Measurements from ENCODE around the gene ACSM6.
"Not testable (repeated sequence)": the region's sequence is repeated elsewhere in the genome, so short reads cannot be mapped to it uniquely, and the experiment has no call there.

The ACSM6 gene, protein sequence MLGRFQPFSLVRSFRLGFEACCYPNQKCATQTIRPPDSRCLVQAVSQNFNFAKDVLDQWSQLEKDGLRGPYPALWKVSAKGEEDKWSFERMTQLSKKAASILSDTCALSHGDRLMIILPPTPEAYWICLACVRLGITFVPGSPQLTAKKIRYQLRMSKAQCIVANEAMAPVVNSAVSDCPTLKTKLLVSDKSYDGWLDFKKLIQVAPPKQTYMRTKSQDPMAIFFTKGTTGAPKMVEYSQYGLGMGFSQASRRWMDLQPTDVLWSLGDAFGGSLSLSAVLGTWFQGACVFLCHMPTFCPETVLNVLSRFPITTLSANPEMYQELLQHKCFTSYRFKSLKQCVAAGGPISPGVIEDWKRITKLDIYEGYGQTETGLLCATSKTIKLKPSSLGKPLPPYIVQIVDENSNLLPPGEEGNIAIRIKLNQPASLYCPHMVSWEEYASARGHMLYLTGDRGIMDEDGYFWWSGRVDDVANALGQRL

DNA sequence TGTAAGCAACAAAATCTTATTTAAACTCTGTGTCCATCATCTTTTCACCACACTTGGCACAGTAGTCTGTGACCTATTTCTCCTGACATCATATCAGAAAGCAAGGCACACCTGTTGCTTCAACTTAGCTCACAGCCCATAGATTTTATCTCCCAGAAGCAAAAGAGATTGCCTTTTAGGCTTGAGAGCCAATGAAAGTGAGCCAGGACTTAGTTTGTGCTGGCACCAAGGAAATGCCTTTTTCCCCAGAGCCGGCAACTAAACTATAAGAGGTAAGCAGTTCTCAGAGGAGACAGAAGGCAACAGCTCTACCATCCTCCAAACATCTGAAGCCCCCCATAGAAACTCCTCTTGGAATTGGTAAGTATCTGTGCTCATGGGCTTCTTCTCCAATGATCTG is at the start of gene ACSM6:
ACSM6 (plus strand) TSS at position 295 of the 400 bp plus-strand sequence. CDS start 248 bp downstream, outside the sequence.
- no peak for DNase-seq

DNA sequence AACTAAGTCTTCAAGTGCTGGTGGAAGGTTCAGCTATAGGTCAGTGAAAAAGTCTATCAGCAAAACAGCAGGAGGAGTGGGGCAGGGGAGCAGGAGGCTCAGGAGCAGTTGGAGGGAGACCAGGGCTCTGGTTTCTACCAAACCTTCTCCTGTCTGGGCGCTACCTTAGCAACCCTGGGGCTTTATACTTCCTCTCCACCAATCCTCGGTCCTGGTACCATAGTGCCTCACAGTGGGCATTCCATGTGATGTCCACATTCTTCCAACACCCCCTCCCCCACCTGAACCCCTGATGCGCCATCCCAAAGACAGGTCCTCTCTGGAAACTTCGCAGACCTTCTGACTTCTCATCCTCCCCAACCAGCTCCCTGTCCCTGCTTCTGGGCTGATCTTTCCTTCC is 25.3 kb upstream of the ACSM6 start:
- DNase-seq: no peak

DNA sequence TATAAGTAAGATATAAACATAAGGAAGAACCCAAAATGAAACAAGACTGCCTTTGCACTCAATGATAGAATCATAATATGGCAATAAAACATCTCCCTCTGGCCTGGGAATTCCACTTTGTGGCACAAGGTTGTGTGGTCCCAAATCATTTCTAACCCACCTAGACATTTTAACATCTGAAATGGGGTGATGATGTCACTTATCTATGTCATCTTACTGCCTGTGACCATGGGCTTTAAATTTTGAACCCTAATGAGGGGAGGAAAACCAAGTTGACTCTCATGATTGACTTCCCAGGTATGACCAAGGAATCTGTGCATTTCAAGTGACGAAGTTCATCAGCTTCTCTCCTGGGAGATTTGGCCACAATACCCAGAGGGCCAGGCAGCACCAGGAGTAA is 24.5 kb upstream of the ACSM6 start:
- DNase-seq: no peak

DNA sequence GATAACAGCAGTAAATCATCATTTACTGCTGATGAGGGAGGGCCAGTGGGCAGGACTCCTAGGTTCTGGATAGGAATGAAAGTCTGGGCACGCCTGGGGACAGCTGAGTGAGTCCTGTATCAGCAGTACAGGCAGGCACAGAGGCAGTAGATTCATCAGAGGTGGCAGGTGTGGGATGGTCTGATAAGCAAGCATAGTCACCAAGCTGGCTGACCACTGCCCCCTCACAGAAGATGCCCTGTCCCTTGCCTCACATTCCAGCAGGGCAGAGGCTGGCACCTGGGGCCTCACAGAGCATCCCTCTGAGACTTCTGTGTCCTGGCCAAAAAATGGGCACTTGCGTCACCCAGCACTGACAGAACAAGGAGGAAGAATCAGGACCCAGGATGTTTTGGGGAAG is 23.2 kb upstream of the ACSM6 start:
- no peak for DNase-seq

DNA sequence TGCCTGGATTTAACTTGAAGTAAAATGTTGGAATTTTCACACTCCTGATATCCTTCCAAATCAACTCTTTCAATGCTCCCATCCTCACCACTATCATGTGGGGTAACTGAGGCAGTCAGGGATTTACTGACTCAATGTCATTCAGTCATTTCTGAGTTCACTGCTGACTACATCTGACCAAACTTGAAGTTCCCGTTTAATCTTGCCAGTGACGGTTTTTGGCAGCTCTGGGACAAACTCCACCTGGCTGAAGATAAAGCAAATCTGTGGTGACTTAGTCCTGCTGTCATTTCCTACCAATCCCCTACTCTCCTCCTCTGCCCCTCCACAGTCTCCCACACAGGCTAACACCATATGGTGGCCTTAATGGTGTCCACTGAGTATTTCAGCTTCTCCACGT is 22.7 kb upstream of the ACSM6 start:
- DNase-seq: no peak

DNA sequence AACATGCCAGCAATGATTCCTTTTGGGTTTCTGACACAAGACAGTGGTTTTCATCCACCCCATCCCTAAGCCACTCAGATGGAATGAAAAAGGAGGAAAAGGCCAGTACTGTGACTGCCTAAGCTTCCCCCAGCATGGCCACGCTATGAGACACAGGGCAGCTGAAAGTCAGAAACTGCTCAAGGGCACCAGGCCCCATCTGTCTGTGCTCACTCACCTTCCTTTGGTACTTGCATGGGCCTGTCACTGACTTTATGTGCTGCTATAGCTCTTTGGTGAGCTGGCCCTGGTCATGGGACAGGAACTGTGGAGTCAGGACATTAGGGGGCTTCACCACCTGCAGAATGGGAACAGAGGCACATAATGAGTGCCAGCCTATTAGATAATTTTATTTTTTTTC is 21.2 kb upstream of the ACSM6 start:
- DNase-seq: no peak

DNA sequence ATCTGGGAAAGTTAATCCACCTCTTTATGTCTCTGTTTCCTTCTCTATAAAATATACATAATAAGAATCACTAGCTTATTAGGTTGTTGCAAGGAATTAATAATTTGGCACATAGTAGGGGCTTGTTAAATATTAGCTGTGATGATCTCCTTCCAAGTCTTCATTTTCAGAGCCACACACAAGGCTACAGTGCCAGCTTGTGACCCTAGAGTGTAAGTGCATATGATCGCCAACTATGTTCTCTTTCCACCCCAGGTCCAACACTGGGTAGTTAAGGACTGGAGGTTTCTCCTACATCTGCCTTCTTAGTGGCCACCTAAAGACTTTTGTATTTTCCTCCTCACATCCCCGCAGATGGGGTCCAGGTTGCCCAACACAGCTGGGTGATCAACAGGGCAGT is 17.9 kb upstream of the ACSM6 start:
- no peak for DNase-seq

DNA sequence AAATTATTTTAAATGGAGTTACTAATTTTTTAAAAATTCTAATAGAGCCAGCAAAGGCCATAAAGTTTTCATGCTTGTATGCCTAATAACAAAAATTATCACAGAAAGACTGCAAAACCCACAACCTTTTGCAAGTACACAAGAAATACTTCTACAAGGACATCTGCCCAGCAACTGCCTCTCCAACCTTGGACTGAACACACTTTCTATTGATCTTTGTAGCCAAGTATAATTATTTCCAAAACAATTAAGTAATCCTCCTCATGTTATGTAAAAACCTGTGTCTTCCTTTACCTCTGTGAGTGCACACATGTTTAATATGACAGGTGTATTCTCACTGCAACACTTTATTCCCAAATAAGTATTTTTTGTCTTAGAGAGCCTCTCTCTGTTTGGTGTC is 16.6 kb upstream of the ACSM6 start:
- no peak for DNase-seq

DNA sequence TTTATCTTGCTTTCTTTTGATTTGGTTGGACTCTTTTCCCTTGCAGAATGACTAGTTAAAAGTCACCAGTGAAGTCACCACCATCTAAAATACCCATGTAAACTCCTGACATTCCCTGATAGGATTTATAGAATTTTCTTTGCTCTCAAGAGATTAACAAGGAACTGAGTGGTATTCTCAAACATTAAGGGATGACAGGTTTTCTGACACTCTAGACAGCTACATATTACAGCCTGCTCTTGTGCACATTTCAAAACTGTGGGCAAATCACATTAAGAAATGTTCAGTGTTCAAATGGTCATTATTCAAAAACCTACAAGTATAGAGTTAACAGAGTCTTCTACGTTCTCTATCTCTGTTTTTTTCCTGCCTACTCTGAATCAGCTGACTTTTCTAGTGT is 15.8 kb upstream of the ACSM6 start:
- no peak for DNase-seq

DNA sequence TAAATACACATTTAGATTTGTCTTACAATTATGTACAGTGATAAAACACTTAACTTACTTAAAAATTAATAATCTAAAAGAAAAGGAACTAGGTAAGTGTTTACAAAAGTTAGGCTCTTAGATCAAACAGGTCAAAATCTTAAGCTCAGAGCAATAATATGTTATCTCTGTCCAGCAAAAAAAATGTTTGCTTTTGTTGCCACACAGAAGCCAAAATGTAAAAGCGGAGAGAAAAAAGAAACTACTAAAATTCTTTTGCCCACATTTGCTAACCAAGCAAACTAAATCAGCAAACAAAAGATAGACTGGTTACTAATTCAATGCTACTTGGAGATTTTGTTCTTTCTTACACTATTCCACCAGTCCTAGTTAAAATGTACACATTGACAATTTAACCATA is 15.2 kb upstream of the ACSM6 start:
- no peak for DNase-seq

DNA sequence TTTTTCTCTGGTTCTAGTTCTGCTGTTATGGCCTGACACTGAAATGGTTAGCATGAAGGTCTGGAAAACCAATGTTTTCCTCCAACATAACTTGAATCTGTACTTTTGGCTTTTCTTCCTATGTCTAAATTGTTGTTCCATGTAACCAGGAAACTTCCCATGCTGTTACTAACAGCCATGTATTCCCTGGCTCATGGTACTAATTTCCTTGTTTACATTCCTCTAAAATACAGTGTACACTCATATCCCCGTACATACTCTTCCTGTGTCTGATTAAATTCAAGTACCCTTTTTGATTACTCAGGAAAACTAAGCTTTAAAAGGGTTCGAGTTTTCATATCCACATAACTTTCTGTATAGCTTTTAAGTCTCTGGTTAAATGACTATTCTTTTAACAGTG is 12.3 kb upstream of the ACSM6 start:
- no peak for DNase-seq

DNA sequence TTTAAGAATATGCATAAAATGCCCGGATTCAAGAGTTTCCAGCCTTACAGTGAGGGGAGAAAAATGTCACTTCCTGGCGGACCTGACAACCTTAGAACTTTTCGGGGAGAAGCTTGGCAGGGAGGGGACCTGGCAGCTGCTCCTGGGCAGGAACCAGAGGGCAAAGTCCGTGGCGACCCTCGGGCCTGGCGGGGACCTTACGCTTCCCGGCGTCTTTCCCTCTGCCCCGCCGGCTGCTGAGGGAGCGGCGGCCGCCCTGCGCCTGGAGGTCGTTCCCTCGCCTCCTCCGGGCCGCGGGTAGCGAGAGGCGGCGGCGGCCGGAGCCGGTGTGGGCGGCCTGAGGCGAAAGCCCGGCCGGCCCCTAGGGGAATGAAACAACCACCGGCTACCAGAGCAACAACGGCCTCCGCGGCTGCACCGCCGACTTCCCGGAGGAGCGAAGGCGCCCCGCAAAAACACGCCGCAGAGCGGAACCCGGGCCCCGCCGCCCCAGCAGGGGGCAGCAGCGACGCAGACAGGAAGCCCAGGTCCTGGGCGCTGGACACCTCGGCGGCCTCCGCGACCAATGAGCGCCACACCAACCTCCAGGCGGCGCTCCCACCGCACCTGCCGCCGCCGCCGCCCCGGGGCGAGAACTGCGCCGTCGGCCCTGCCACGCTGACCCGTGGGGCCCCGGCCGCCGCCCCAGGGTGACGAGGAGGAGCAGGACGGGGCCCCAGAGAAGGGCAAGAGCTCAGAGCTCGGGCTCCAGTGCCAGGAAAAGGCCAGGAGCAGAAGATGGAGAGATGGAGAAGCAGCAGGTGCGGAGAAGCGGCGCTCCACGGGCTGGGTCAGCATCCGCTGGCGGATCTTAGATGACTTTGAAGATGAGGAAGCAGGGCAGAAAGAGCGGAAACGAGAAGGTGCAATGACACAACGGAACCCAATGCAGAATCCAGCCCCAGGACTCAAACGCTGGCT is 10.5 kb upstream of the ACSM6 start:
- peak; percentile 90 for DNase-seq

DNA sequence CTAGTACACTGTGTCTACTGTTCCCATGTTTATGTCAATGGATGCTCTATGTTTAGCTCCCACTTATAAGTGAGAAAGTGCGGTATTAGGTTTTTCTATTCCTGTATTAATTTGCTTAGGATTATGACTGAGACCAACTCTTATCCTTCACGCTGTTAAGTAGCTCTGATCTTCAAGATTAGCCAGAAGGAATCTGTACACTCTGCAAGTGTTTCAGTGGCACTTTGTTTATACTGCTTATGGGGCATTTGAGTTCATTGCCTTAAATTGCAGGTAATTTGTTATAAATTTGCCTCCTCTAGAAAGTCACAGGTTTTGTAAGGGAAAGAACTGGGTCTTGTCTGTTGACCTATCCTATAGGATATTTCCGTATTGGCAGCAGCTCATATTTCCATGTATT is 6.4 kb upstream of the ACSM6 start:
- DNase-seq: no peak

DNA sequence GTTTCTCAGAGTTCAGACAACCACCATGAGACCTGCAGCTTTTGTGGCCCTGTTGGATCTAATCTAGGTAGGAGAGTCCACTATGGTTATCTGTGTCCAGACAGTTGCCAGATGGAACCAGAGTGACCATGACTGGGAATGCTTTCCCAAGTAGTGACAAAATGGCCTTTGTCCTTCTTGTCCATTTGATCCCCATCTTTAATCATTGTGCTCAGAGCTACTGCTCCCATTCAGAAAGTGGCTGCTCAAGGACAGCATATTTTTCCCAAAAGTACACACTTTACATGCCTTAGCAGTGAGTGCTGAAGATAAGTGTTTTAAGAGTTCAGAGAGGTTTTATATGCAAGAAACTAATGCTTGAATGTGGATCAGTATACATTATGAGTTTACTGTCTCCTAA is 5.4 kb upstream of the ACSM6 start:
- DNase-seq: no peak

DNA sequence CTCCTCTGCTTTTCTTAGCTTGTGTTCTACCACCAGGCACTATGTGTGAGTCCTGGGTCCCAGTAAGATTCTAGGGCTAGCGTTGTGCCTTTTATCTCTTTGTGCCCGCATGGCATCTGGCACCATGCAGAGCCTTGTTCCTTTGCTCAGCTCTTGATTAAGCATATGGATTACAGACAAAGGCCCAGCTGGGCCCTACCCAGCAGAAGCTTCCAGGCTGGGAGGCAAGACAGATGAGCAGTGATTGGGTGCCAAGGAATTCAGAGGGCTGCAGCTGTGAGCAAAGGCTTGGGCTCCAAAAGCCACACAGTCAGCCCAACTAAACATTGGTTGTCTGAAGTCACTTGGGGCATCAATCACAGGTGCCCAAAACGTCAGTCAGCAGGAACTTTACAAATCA is 2.0 kb downstream of the ACSM6 start:
- no peak for DNase-seq

DNA sequence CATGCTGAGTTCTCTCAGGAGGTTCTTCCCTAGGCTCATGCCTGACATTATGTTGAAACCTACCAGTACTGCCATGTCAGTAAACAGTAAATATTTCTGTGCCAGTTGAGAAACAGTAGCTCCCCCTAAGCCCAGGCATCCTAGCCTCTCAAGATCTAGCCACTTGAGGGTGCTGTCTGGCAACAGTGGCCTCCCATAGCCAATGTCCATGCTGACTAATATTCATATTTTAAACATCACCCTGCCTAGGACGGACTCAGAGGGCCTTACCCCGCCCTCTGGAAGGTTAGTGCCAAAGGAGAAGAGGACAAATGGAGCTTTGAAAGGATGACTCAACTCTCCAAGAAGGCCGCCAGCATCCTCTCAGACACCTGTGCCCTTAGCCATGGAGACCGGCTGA is 7.7 kb downstream of the ACSM6 start:
- no peak for DNase-seq

DNA sequence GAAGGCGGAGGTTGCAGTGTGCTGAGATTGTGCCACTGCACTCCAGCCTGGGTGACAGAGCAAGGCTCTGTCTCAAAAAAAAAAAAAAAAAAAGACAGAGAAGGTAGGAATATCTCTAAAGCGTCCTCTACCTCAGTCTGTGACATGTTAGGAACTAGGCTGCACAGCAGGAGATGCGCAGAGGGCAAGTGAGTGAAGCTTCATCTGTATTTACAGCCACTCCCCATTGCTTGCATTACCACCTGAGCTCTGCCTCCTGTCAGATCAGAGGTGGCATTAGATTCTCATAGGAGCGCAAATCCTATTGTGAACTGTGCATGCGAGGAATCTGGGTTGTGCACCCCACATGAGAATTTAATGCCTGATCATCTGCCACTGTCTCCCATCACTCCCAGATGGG is 8.8 kb downstream of the ACSM6 start:
- DNase-seq: not testable (repeated sequence)

DNA sequence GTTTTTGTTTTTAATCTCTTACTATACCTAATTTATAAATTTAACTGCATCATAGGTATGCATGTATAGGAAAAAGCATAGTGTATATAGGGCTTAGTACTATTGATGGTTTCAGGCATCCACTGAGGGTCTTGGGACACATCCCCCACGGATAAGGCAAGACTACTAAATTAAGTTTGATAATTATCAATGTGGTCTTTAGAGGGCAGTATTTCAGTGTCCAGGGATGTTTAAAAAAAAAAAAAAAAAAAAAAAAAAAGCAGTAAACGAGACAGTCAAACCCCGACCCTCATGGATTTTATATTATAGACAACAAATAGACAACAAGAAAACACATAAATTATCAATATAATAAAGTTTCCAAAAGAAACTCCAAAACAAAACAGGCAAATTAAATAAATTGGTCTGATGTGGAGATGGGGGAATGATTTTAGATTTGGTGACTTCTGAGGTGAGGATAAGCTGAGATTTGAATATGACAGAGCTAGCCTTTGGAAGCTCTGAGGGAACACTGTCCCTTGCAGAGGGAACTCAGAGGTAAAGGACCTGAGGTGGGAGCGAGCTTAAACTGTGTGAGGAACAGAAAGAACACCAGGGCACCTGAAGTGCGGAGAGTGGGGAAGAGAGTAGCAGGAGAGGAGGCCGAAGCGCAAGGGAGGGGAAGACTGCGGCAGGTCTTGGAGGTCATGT is 14.8 kb downstream of the ACSM6 start:
- no peak for DNase-seq

DNA sequence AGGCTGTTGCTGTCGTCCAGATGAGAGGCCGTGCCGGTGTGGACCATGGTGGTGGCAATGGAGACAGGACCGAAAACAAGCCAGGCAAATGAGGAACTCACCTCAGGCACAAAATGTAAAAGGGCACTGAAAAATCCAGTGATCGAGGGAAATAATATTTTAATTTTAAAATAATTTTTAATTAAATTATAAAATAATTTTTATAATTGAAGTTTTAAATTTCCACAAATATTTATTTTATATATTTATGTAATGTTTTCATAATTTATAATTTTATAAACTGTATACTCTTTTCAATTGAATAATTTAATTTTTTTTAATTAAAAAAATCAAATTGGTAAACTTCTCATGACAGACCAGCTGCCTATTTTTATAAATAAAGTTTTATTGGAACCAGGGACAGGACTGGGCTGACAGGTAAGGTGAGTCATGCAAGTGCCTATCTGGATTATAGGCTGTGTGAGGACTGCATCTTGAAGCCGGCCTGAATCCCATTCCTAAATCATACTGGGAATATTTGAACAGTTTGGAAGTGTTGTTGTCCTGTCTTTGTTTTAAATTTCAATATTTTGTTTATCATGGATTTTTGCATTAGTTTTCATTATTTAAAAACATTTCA is 15.6 kb downstream of the ACSM6 start:
- DNase-seq: no peak

DNA sequence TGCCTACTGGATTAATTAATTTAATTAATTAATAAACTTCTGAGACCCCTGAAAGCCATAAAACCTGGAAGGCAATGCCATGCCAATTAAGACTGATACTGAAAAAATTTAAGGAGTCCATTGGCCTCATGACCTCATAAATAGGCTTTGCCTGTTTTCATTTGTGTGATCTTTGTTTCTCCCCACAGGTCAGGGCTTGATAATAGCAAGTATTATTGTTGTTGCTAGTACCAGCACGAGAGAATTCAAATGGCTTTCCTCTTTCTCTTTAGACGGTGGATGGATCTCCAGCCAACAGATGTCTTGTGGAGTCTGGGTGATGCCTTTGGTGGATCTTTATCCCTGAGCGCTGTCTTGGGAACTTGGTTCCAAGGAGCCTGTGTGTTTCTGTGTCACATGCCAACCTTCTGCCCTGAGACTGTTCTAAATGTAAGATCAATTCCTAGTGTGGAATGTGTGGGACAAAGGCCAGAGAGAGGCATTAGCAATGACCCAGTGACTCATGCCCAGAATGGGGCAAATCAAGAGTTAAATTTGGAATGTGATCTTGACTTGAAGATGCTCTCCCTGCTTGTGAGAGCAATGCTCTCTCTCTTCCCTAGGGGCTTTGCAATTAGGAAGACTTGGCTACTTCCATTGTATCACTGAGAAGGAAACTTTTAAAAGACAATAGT is 17.7 kb downstream of the ACSM6 start:
- no peak for DNase-seq

DNA sequence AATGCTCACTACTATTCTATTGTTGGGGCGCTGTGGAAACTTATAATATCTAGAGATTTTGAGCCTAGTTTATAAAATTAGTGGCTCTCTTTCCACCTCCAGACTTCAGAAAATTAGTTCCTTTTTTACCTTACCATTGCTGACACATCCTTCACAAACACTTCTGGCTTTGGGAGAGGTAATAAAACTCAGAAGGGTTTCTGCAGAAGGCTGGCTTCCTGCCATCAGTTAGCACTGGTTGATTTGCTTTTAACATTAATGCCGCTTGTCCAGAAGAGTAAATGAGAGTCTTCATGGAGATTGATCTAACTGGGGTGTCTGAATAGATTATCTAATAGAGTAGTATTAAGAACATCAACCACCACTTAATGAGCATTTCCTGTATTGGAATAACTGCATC is 20.3 kb downstream of the ACSM6 start:
- no peak for DNase-seq

DNA sequence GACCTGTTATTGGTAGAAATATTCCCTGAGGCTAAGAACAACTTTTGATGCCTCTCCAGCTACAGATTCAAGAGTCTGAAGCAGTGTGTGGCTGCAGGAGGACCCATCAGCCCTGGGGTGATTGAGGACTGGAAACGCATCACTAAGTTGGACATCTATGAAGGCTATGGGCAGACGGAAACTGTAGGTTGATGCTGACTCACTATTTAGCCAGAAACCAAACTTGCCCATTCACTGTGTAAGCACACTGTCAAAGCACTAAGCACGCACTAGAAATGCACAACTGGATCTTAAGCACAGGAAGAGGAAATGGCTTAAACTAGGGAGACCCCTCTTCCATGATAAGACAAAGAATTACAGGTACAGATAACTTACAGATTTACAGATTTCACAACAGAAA is 20.8 kb downstream of the ACSM6 start:
- DNase-seq: no peak

Measured in activated CD8-positive, alpha-beta memory T cell treated with anti-CD3 and anti-CD28 coated beads for 24 hours (primary cell).